ENCODE data around the gene PVALEF.

Gene PVALEF

GRCh38 chr17:81162491-81162890 lies 2.8 kb upstream of the PVALEF start:
- DNase-seq (ENCODE audit: low read depth), result no peak

- no peak for DNase-seq (ENCODE audit: low read depth)
Measured at GRCh38 chr17:81163051-81163695, 2.1 kb upstream of the PVALEF start.

- no peak for DNase-seq (ENCODE audit: low read depth)
Measured at GRCh38 chr17:81163703-81164370, 1.5 kb upstream of the PVALEF start.

GRCh38 chr17:81164371-81165245 lies 699 bp upstream of the PVALEF start:
- DNase-seq (ENCODE audit: low read depth), result no peak

GRCh38 chr17:81166033-81166492 lies 756 bp downstream of the PVALEF start, which contains the start of gene AATK:
TSS of gene AATK (minus strand) at chr17:81166221. CDS start at chr17:81165992, 229 bp downstream.
- DNase-seq (ENCODE audit: low read depth), result no peak

GRCh38 chr17:81167194-81167524 lies 1.9 kb downstream of the PVALEF start:
- DNase-seq (ENCODE audit: low read depth), result no peak

- DNase-seq (ENCODE audit: low read depth), result no peak
Measured at GRCh38 chr17:81167638-81168037, 2.3 kb downstream of the PVALEF start.

- no peak for DNase-seq (ENCODE audit: low read depth)
Measured at GRCh38 chr17:81169870-81170309, 4.6 kb downstream of the PVALEF start.

GRCh38 chr17:81170727-81171494 lies 5.6 kb downstream of the PVALEF start:
- DNase-seq (ENCODE audit: low read depth), result no peak

GRCh38 chr17:81171941-81172340 lies 6.6 kb downstream of the PVALEF start:
- DNase-seq (ENCODE audit: low read depth), result no peak

- no peak for DNase-seq (ENCODE audit: low read depth)
Measured at GRCh38 chr17:81173052-81173761, 7.9 kb downstream of the PVALEF start.

GRCh38 chr17:81173762-81174155 lies 8.5 kb downstream of the PVALEF start:
- DNase-seq (ENCODE audit: low read depth), result no peak

- no peak for DNase-seq (ENCODE audit: low read depth)
Measured at GRCh38 chr17:81176666-81177065, 11.4 kb downstream of the PVALEF start.

GRCh38 chr17:81178136-81179091 lies 13.1 kb downstream of the PVALEF start:
- DNase-seq (ENCODE audit: low read depth), result no peak

GRCh38 chr17:81179220-81179619 lies 13.9 kb downstream of the PVALEF start:
- no peak for DNase-seq (ENCODE audit: low read depth)

GRCh38 chr17:81179861-81180260 lies 14.6 kb downstream of the PVALEF start:
- DNase-seq (ENCODE audit: low read depth), result no peak

- DNase-seq (ENCODE audit: low read depth), result no peak
Measured at GRCh38 chr17:81180836-81181810, 15.8 kb downstream of the PVALEF start.

GRCh38 chr17:81181811-81182185 lies 16.5 kb downstream of the PVALEF start:
- no peak for DNase-seq (ENCODE audit: low read depth)

- DNase-seq (ENCODE audit: low read depth), result no peak
Measured at GRCh38 chr17:81182596-81182995, 17.3 kb downstream of the PVALEF start.
